HepG2 (cell line): ENCODE measurements around the gene RPS27L.

Source experiments
- EP300 ChIP-seq, 3 experiments: sonication (generic) in 1 of 3; formaldehyde crosslinking in 1 of 3; IDR thresholded peaks; 2 replicates each; pipeline versions ENCODE4 v1.5.1 to v1.6.1; 2011 to 2020; ENCODE audit warnings: low read depth in 2 of 3, low read length in 2 of 3, borderline replicate concordance in 1 of 3, improper control_type of control experiment in 1 of 3, mild to moderate bottlenecking in 1 of 3, missing genetic modification reagents in 1 of 3, moderate library complexity in 1 of 3
- KMT2B ChIP-seq: IDR thresholded peaks from 2 replicates; pipeline ENCODE4 v1.6.1; 2016; ENCODE audit warnings: missing genetic modification reagents, missing compliant biosample characterization
- MED8 ChIP-seq: sonication (generic); formaldehyde crosslinking; IDR thresholded peaks from 2 replicates; pipeline ENCODE4 v1.8.1; 2023; ENCODE audit warnings: mild to moderate bottlenecking, missing genetic modification reagents; ENCODE audit not compliant: insufficient replicate concordance
- MXI1 ChIP-seq: IDR thresholded peaks from 3 replicates; pipeline ENCODE4 v1.6.1; 2012; ENCODE audit warnings: low read depth, low read length, inconsistent platforms, borderline replicate concordance
- POLR2A ChIP-seq, 2 experiments: IDR thresholded peaks; 2 replicates each; pipeline ENCODE4 v1.6.1; 2011; ENCODE audit warnings: low read depth in 2 of 2, low read length in 2 of 2, mild to moderate bottlenecking in 1 of 2, moderate library complexity in 1 of 2; ENCODE audit not compliant: insufficient read depth in 1 of 2
- RXRA ChIP-seq: sonication (generic); formaldehyde crosslinking; IDR thresholded peaks from 2 replicates; pipeline ENCODE4 v1.5.1; 2020; ENCODE audit warnings: missing genetic modification reagents
- SIN3B ChIP-seq: fragments of 150-350 bp; IDR thresholded peaks from 2 replicates; pipeline ENCODE4 v1.6.1; 2014; ENCODE audit warnings: low read length
- TARDBP ChIP-seq: sonication (generic); formaldehyde crosslinking; IDR thresholded peaks from 2 replicates; pipeline ENCODE4 v1.8.0; 2022; ENCODE audit warnings: mild to moderate bottlenecking, missing genetic modification reagents
- TGIF2 ChIP-seq: IDR thresholded peaks from 2 replicates; pipeline ENCODE4 v1.6.1; 2016; ENCODE audit warnings: control low read depth, missing compliant biosample characterization
- ZNF274 ChIP-seq: sonication (generic); formaldehyde crosslinking; IDR thresholded peaks from 2 replicates; pipeline ENCODE4 v1.5.1; 2020; ENCODE audit warnings: mild to moderate bottlenecking, missing genetic modification reagents
- ZNF292 ChIP-seq: sonication (generic); formaldehyde crosslinking; IDR thresholded peaks from 2 replicates; pipeline ENCODE4 v1.8.1; 2022; ENCODE audit warnings: mild to moderate bottlenecking, low read depth, missing genetic modification reagents, borderline replicate concordance
- ZNF296 ChIP-seq: sonication (generic); formaldehyde crosslinking; conservative IDR thresholded peaks from 2 replicates; pipeline ENCODE4 v1.5.0; 2020; ENCODE audit warnings: mild to moderate bottlenecking, missing genetic modification reagents
- TF ChIP-seq, protein P1 (sequence below): sonication (generic); formaldehyde crosslinking; IDR thresholded peaks from 2 replicates; pipeline ENCODE4 v1.5.0; 2020; ENCODE audit warnings: mild to moderate bottlenecking, missing genetic modification reagents, moderate library complexity
- TF ChIP-seq, protein P2 (sequence below): sonication (generic); formaldehyde crosslinking; IDR thresholded peaks from 2 replicates; pipeline ENCODE4 v1.9.0; 2021; ENCODE audit warnings: missing genetic modification reagents, borderline replicate concordance

DNA sequence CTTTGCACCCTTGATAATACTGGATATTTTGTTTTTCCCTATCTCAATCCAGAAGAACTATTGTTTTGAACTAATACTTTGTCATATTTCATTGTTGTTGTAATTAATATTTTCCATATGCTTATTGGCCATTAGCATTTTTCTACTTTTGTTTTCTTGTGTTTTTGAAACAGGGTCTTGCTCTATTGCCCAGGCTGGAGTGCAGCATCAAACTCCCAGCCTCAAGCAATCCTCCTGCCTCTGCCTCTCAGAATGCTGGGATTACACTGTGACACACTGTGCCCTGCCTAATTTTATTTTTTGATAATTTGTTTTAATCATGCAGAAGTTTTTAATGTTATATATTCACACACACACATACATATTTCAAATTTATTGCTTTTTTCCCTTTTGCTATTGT, 3.4 kb upstream of the RPS27L start:
- TF ChIP-seq MXI1: no peak
- no peak for TF ChIP-seq TGIF2
- TF ChIP-seq, protein P1, sequence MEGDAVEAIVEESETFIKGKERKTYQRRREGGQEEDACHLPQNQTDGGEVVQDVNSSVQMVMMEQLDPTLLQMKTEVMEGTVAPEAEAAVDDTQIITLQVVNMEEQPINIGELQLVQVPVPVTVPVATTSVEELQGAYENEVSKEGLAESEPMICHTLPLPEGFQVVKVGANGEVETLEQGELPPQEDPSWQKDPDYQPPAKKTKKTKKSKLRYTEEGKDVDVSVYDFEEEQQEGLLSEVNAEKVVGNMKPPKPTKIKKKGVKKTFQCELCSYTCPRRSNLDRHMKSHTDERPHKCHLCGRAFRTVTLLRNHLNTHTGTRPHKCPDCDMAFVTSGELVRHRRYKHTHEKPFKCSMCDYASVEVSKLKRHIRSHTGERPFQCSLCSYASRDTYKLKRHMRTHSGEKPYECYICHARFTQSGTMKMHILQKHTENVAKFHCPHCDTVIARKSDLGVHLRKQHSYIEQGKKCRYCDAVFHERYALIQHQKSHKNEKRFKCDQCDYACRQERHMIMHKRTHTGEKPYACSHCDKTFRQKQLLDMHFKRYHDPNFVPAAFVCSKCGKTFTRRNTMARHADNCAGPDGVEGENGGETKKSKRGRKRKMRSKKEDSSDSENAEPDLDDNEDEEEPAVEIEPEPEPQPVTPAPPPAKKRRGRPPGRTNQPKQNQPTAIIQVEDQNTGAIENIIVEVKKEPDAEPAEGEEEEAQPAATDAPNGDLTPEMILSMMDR: no peak
- TF ChIP-seq SIN3B: no peak
- TF ChIP-seq POLR2A (IDR thresholded peaks at IDR 0.05; ENCODE audit: insufficient read depth in 1 of 2, low read depth in 2 of 2, low read length in 2 of 2): no peak
- no peak for TF ChIP-seq ZNF292 (CRISPR knock-in tag)
- TF ChIP-seq ZNF296 (CRISPR knock-in tag): no peak
- TF ChIP-seq RXRA: no peak
- TF ChIP-seq ZNF274 (CRISPR knock-in tag): no peak
- TF ChIP-seq KMT2B (CRISPR knock-in tag): no peak
- TF ChIP-seq, protein P2, sequence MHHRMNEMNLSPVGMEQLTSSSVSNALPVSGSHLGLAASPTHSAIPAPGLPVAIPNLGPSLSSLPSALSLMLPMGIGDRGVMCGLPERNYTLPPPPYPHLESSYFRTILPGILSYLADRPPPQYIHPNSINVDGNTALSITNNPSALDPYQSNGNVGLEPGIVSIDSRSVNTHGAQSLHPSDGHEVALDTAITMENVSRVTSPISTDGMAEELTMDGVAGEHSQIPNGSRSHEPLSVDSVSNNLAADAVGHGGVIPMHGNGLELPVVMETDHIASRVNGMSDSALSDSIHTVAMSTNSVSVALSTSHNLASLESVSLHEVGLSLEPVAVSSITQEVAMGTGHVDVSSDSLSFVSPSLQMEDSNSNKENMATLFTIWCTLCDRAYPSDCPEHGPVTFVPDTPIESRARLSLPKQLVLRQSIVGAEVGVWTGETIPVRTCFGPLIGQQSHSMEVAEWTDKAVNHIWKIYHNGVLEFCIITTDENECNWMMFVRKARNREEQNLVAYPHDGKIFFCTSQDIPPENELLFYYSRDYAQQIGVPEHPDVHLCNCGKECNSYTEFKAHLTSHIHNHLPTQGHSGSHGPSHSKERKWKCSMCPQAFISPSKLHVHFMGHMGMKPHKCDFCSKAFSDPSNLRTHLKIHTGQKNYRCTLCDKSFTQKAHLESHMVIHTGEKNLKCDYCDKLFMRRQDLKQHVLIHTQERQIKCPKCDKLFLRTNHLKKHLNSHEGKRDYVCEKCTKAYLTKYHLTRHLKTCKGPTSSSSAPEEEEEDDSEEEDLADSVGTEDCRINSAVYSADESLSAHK (CRISPR knock-in tag): no peak
- no peak for TF ChIP-seq EP300 (IDR thresholded peaks at IDR 0.05; ENCODE audit: low read depth in 2 of 2, low read length in 2 of 2)
- no peak for TF ChIP-seq EP300 (CRISPR knock-in tag; IDR thresholded peaks at IDR 0.05; ENCODE audit: borderline replicate concordance)
- TF ChIP-seq MED8: no peak
- no peak for TF ChIP-seq TARDBP (CRISPR knock-in tag)
